GM19239 (cell line): ENCODE measurements around the gene MRPL43.

Source experiments
- DNase-seq: peaks from one replicate; pipeline ENCODE4 v3.0.0; 2011; ENCODE audit warnings: low spot score; ENCODE audit not compliant: insufficient read length
- FAIRE-seq: peaks from 2 replicates; lab custom pipeline; 2011; peaks lifted over from hg19 to GRCh38; lab: Jason Lieb, UNC

The MRPL43 gene

GRCh38 chr10:101005869-101006567, 18.7 kb upstream of the MRPL43 start:
- FAIRE-seq (no peak), DNase-seq (no peak)

- DNase-seq (no peak), FAIRE-seq (no peak)
These were observed 18.1 kb upstream of the MRPL43 start for GRCh38 chr10:101005361-101005760.

- no peak for DNase-seq
- no peak for FAIRE-seq
These were observed 16.4 kb upstream of the MRPL43 start for GRCh38 chr10:101003639-101004206.

GRCh38 chr10:101002456-101002855, 15.2 kb upstream of the MRPL43 start:
- DNase-seq = no peak
- no peak for FAIRE-seq

- FAIRE-seq (no peak), DNase-seq (no peak)
These were observed 14.3 kb upstream of the MRPL43 start for GRCh38 chr10:101001659-101002035.

- DNase-seq (no peak), FAIRE-seq (no peak)
These were observed 13.8 kb upstream of the MRPL43 start for GRCh38 chr10:101000915-101001658.

GRCh38 chr10:101000127-101000914, 13.0 kb upstream of the MRPL43 start:
- DNase-seq = peak; percentile 34
- FAIRE-seq = peak; percentile 44

- DNase-seq = no peak
- FAIRE-seq = no peak
These were observed 12.4 kb upstream of the MRPL43 start, which contains the start of gene LZTS2 for GRCh38 chr10:100999742-101000126. Gene LZTS2 (plus strand): TSS chr10:100999808. CDS start chr10:101002539, 2,731 bp downstream.

- FAIRE-seq (peak; percentile 84), DNase-seq (peak; percentile 97)
These were observed 11.9 kb upstream of the MRPL43 start for GRCh38 chr10:100998991-100999741.

- DNase-seq (peak; percentile 83), FAIRE-seq (no peak)
These were observed 11.1 kb upstream of the MRPL43 start for GRCh38 chr10:100998183-100998990.

GRCh38 chr10:100997360-100998182, 10.3 kb upstream of the MRPL43 start:
- peak; percentile 84 for DNase-seq
- FAIRE-seq = peak; percentile 23

GRCh38 chr10:100996678-100997359, 9.5 kb upstream of the MRPL43 start:
- peak; percentile 43 for DNase-seq
- no peak for FAIRE-seq

- DNase-seq = no peak
These were observed 7.9 kb upstream of the MRPL43 start for GRCh38 chr10:100995181-100995580.

GRCh38 chr10:100993986-100994708, 6.8 kb upstream of the MRPL43 start:
- DNase-seq (no peak), FAIRE-seq (no peak)

More at GRCh38 chr10:100995181-100995580, 7.9 kb upstream of the MRPL43 start:
- FAIRE-seq = no peak

- DNase-seq = no peak
- no peak for FAIRE-seq
These were observed 1.8 kb upstream of the MRPL43 start for GRCh38 chr10:100989088-100989487.

GRCh38 chr10:100988166-100988565, 869 bp upstream of the MRPL43 start:
- DNase-seq (no peak), FAIRE-seq (no peak)

GRCh38 chr10:100987685-100988049, 370 bp upstream of the MRPL43 start:
- no peak for FAIRE-seq
- no peak for DNase-seq
